Neural crest cell (in vitro differentiated cells): Measurements from ENCODE around the gene DNASE1L3. TPM values are rescaled to one million over a fixed set of nuclear protein-coding genes. Genes with fewer than 3 reads are reported as not detected.
"Not testable (repeated sequence)": the region's sequence is repeated elsewhere in the genome, so short reads cannot be mapped to it uniquely, and the experiment has no call there.

Source experiments
- DNase-seq: peaks from one replicate; pipeline ENCODE4 v3.0.0; 2021; ENCODE audit warnings: low read depth, mixed read lengths, low spot score
- H3K27ac Mint-ChIP-seq: one replicate; pipeline ENCODE4 v1.8.0; 2021; ENCODE audit warnings: mild to moderate bottlenecking, mixed read lengths; ENCODE audit not compliant: unreplicated experiment
- H3K27me3 Mint-ChIP-seq: 2 replicates; pipeline ENCODE4 v1.8.0; 2021; ENCODE audit warnings: low read depth, mild to moderate bottlenecking, mixed read lengths
- H3K36me3 Mint-ChIP-seq: 2 replicates; pipeline ENCODE4 v1.8.0; 2021; ENCODE audit warnings: low read depth, mild to moderate bottlenecking, mixed read lengths
- H3K4me1 Mint-ChIP-seq: 2 replicates; pipeline ENCODE4 v1.8.0; 2021; ENCODE audit warnings: mixed read lengths
- H3K4me3 Mint-ChIP-seq: one replicate; pipeline ENCODE4 v1.8.0; 2021; ENCODE audit warnings: mild to moderate bottlenecking, mixed read lengths
- H3K9me3 Mint-ChIP-seq: 2 replicates; pipeline ENCODE4 v1.8.0; 2021; ENCODE audit warnings: mixed read lengths
- CTCF ChIP-seq: fragments of 200-600 bp; sonication (generic); conservative IDR thresholded peaks from 2 replicates; pipeline ENCODE4 v1.5.0; 2021; ENCODE audit warnings: antibody characterized with exemption, mild to moderate bottlenecking
- total RNA-seq: library from RNA; stranded (reverse); gene quantifications from 2 replicates; pipeline ENCODE4 v1.2.1, GENCODE V29; 2021

The DNASE1L3 gene
- total RNA-seq, 1 donor from 2014 or later = not detected

- Mint-ChIP-seq H3K4me3 (no peak overlapping the region), H3K27me3 (peaks cover 77% of the 10 kb centered on the region), H3K36me3 (no peaks in the 10 kb centered on the region), H3K4me1 (no peaks in the 10 kb centered on the region), H3K9me3 (no peaks in the 10 kb centered on the region), H3K27ac (no peak overlapping the region)
- TF ChIP-seq CTCF = no peak
- no peak for DNase-seq
Measured at GRCh38 chr3:58231666-58232065, 20.9 kb upstream of the DNASE1L3 start.

- no peaks in the 10 kb centered on the region for H3K9me3 Mint-ChIP-seq
- H3K4me1 Mint-ChIP-seq = no peaks in the 10 kb centered on the region
- no peaks in the 10 kb centered on the region for H3K36me3 Mint-ChIP-seq
- H3K27ac Mint-ChIP-seq = no peak overlapping the region
- H3K27me3 Mint-ChIP-seq = peaks cover 73% of the 10 kb centered on the region
- no peak for DNase-seq
- no peak overlapping the region for H3K4me3 Mint-ChIP-seq
- no peak for TF ChIP-seq CTCF
Measured at GRCh38 chr3:58230876-58231552, 20.2 kb upstream of the DNASE1L3 start.

GRCh38 chr3:58227933-58228332 lies 17.2 kb upstream of the DNASE1L3 start:
- H3K4me3 Mint-ChIP-seq, H3K36me3 Mint-ChIP-seq, DNase-seq, H3K9me3 Mint-ChIP-seq, H3K4me1 Mint-ChIP-seq, H3K27ac Mint-ChIP-seq: not testable (repeated sequence)
- peaks cover 49% of the 10 kb centered on the region for H3K27me3 Mint-ChIP-seq

GRCh38 chr3:58223855-58224254 lies 13.1 kb upstream of the DNASE1L3 start:
- DNase-seq = no peak
- H3K4me3 Mint-ChIP-seq = no peak overlapping the region
- peaks cover 26% of the 10 kb centered on the region for H3K27me3 Mint-ChIP-seq
- no peak for TF ChIP-seq CTCF
- no peaks in the 10 kb centered on the region for H3K4me1 Mint-ChIP-seq
- no peak overlapping the region for H3K27ac Mint-ChIP-seq
- no peaks in the 10 kb centered on the region for H3K36me3 Mint-ChIP-seq
- no peaks in the 10 kb centered on the region for H3K9me3 Mint-ChIP-seq

- Mint-ChIP-seq H3K27ac (no peak overlapping the region), H3K4me1 (peaks cover 3% of the 10 kb centered on the region), H3K36me3 (no peaks in the 10 kb centered on the region), H3K4me3 (no peak overlapping the region), H3K27me3 (peaks cover 17% of the 10 kb centered on the region), H3K9me3 (no peaks in the 10 kb centered on the region)
- DNase-seq = no peak
- TF ChIP-seq CTCF = no peak
Measured at GRCh38 chr3:58222161-58222724, 11.5 kb upstream of the DNASE1L3 start.

- Mint-ChIP-seq H3K36me3 (no peaks in the 10 kb centered on the region), H3K4me3 (no peak overlapping the region)
Measured at GRCh38 chr3:58218904-58219303, 8.1 kb upstream of the DNASE1L3 start.

More at GRCh38 chr3:58218904-58219303, 8.1 kb upstream of the DNASE1L3 start:
- Mint-ChIP-seq H3K4me1 (peaks cover 9% of the 10 kb centered on the region), H3K27me3 (peaks cover 22% of the 10 kb centered on the region), H3K27ac (no peak overlapping the region), H3K9me3 (no peaks in the 10 kb centered on the region)
- DNase-seq = no peak
- no peak for TF ChIP-seq CTCF
